Brain microvascular endothelial cell (primary cell): ENCODE data around the gene CDK10.

Experiments used
- DNase-seq: peaks from one replicate; pipeline ENCODE4 v3.0.0-alpha.2; 2020
- H3K27ac ChIP-seq: fragments of 250-450 bp; sonication (Bioruptor Pico); 2 replicates; pipeline ENCODE4 v1.5.1; 2020; ENCODE audit warnings: mild to moderate bottlenecking, moderate library complexity
- H3K27me3 ChIP-seq: fragments of 250-450 bp; sonication (Bioruptor Pico); replicated peaks from 2 replicates; pipeline ENCODE4 v1.5.1; 2020; ENCODE audit warnings: mild to moderate bottlenecking
- H3K36me3 ChIP-seq: fragments of 250-450 bp; sonication (Bioruptor Pico); replicated peaks from 2 replicates; pipeline ENCODE4 v1.5.1; 2020; ENCODE audit warnings: mild to moderate bottlenecking
- H3K4me3 ChIP-seq: 2 replicates; pipeline ENCODE4 v1.5.1; 2011; ENCODE audit warnings: low read depth, mild to moderate bottlenecking, control low read depth, low read length, moderate library complexity
- CTCF ChIP-seq: IDR thresholded peaks from 2 replicates; pipeline ENCODE4 v1.5.1; 2011; ENCODE audit warnings: low read depth, mild to moderate bottlenecking, moderate library complexity, low read length, control low read depth, inconsistent platforms; ENCODE audit errors: missing control alignments
- in situ Hi-C: cut with HindIII; loops from 2 replicates; pipeline ENCODE4 v1.10.0; 2017; ENCODE audit warnings: low sequenced_read_pairs, low pct_ligation_motif_present

CDK10 gene

GRCh38 chr16:89732142-89732917 is 45.8 kb downstream of the CDK10 start:
- no peak for DNase-seq
- Histone ChIP-seq H3K27ac (no peak overlapping the region), H3K27me3 (no peaks in the 10 kb centered on the region), H3K36me3 (peaks cover 75% of the 10 kb centered on the region), H3K4me3 (no peak overlapping the region)
- TF ChIP-seq CTCF, result no peak
- in situ Hi-C loops, result no loop called here

DNA sequence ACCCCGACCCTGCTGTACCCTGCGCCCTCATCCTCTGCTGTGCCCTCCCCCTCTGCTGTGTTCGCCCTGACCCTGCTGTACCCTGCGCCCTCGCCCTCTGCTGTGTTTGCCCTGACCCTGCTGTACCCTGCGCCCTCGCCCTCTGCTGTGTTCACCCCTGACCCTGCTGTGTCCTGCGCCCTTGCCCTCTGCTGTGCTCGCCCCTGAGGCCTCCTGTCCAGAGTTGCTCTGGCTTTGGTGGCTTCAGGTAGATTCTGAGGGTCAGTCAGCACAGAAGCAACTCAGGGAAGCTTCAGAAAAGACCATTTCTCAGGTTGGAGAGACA is 46.4 kb downstream of the CDK10 start:
- in situ Hi-C loops, result no loop called here
- Histone ChIP-seq H3K27ac (no peak overlapping the region), H3K4me3 (no peak overlapping the region), H3K36me3 (peaks cover 75% of the 10 kb centered on the region), H3K27me3 (no peaks in the 10 kb centered on the region)
- DNase-seq, result no peak
- no peak for TF ChIP-seq CTCF

- in situ Hi-C loops, result no loop called here
- Histone ChIP-seq H3K27me3 (no peaks in the 10 kb centered on the region), H3K4me3 (no peak overlapping the region), H3K36me3 (peaks cover 79% of the 10 kb centered on the region), H3K27ac (no peak overlapping the region)
- no peak for TF ChIP-seq CTCF
- DNase-seq, result no peak
Measured at GRCh38 chr16:89733322-89733721, 46.8 kb downstream of the CDK10 start.

DNA sequence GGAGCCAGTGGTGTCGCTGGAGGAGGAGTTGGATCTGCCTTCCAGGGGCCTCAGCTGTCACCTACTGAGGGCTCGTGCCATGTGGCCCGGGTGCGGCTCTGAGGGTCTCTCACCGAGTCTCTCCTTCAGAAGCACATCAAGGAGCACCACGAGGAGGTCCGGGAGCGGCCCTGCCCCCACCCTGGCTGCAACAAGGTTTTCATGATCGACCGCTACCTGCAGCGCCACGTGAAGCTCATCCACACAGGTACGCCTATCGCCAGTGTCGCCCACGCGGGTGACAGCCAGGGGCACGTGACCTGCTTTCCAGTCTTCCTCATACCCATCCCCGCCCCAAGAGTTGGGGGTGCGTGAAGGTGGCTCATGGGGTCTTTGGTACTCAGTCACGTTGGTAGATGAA is 47.3 kb downstream of the CDK10 start:
- TF ChIP-seq CTCF, result no peak
- DNase-seq, result no peak
- no peaks in the 10 kb centered on the region for H3K27me3 ChIP-seq
- no peak overlapping the region for H3K27ac ChIP-seq
- in situ Hi-C loops, result no loop called here
- no peak overlapping the region for H3K4me3 ChIP-seq
- H3K36me3 ChIP-seq, result peaks cover 84% of the 10 kb centered on the region

GRCh38 chr16:89736554-89736953 is 50.1 kb downstream of the CDK10 start:
- peaks cover 78% of the 10 kb centered on the region for H3K36me3 ChIP-seq
- H3K4me3 ChIP-seq, result no peak overlapping the region
- no peaks in the 10 kb centered on the region for H3K27me3 ChIP-seq
- H3K27ac ChIP-seq, result no peak overlapping the region
- no peak for TF ChIP-seq CTCF
- no peak for DNase-seq
- in situ Hi-C loops, result no loop called here
